A549 (cell line): ENCODE data around the gene NUP188. TPM values are rescaled to one million over a fixed set of nuclear protein-coding genes. Genes with fewer than 3 reads are reported as not detected.

ENCODE experiments used
- ATAC-seq, 2 experiments: fragments of 200-7000 bp in 1 of 2; fragments of >200 bp in 1 of 2; cut with Nextera tagmentation in 1 of 2; cut with Tn5 transposase in 1 of 2; 3 replicates each; pipeline versions ENCODE4 v1.8.0 to v1.9.1; 2018 to 2020; ENCODE audit warnings: mild to moderate bottlenecking in 1 of 2, moderate library complexity in 1 of 2
- CTCF ChIA-PET: fragments of 300-600 bp; sonication (Branson Sonifier 250); formaldehyde crosslinking; extraction: SDS; loops from one replicate; lab custom pipeline; 2021; ENCODE audit warnings: antibody characterized with exemption, inconsistent platforms; lab: Yijun Ruan, JAX
- POLR2A ChIA-PET: fragments of 350-600 bp; formaldehyde crosslinking; extraction: SDS; loops from one replicate; lab custom pipeline; 2021; ENCODE audit warnings: antibody characterized with exemption, inconsistent platforms; lab: Yijun Ruan, JAX
- DNase-seq, 2 experiments: peaks; one replicate each; pipeline versions ENCODE4 v3.0.0 to v3.0.0-alpha.2; 2011 to 2016; ENCODE audit warnings: low read depth in 1 of 2, low spot score in 1 of 2
- FAIRE-seq: peaks from 2 replicates; lab custom pipeline; 2011; peaks lifted over from hg19 to GRCh38; lab: Jason Lieb, UNC
- H3K27ac ChIP-seq, 2 experiments: fragments of >200 bp; sonication (Bioruptor Twin); formaldehyde crosslinking; 3 replicates each; pipeline ENCODE4 v1.5.1; 2016 to 2017
- H3K4me1 ChIP-seq: fragments of >200 bp; sonication (Bioruptor Twin); formaldehyde crosslinking; 3 replicates; pipeline ENCODE4 v1.6.1; 2016
- H3K4me2 ChIP-seq: fragments of >200 bp; sonication (Bioruptor Twin); formaldehyde crosslinking; 3 replicates; pipeline ENCODE4 v1.6.1; 2016
- H3K4me3 ChIP-seq: fragments of >200 bp; sonication (Bioruptor Twin); formaldehyde crosslinking; 3 replicates; pipeline ENCODE4 v1.5.1; 2016
- H3K9me3 ChIP-seq: fragments of >200 bp; sonication (Bioruptor Twin); formaldehyde crosslinking; 3 replicates; pipeline ENCODE4 v1.6.1; 2016
- BHLHE40 ChIP-seq: IDR thresholded peaks from 2 replicates; pipeline ENCODE4 v1.6.1; 2012; ENCODE audit warnings: low read depth, low read length, inconsistent platforms
- CHD2 ChIP-seq: fragments of 150-350 bp; IDR thresholded peaks from 2 replicates; pipeline ENCODE4 v1.6.1; 2014; ENCODE audit warnings: low read length; ENCODE audit not compliant: partially characterized antibody
- CHD4 ChIP-seq: fragments of 200-600 bp; sonication (generic); IDR thresholded peaks from 2 replicates; pipeline ENCODE4 v1.6.1; 2016; ENCODE audit warnings: antibody characterized with exemption, mild to moderate bottlenecking, borderline replicate concordance
- FOSB ChIP-seq: fragments of 250-450 bp; sonication (Bioruptor Pico); IDR thresholded peaks from 2 replicates; pipeline ENCODE4 v1.5.0; 2020; ENCODE audit warnings: mild to moderate bottlenecking, moderate library complexity
- HDAC2 ChIP-seq: fragments of 200-600 bp; sonication (generic); IDR thresholded peaks from 2 replicates; pipeline ENCODE4 v1.6.1; 2016
- HEYL ChIP-seq: fragments of 250-450 bp; sonication (Bioruptor Pico); IDR thresholded peaks from 2 replicates; pipeline ENCODE4 v1.8.0; 2021; ENCODE audit warnings: mild to moderate bottlenecking, moderate library complexity
- JUNB ChIP-seq: fragments of >200 bp; sonication (Bioruptor Twin); formaldehyde crosslinking; IDR thresholded peaks from 2 replicates; pipeline ENCODE4 v1.6.1; 2016
- MAFK ChIP-seq: fragments of 450-650 bp; IDR thresholded peaks from 2 replicates; pipeline ENCODE4 v1.6.1; 2014; ENCODE audit not compliant: partially characterized antibody
- MAZ ChIP-seq: fragments of 150-350 bp; IDR thresholded peaks from 2 replicates; pipeline ENCODE4 v1.6.1; 2014; ENCODE audit warnings: antibody characterized with exemption, low read depth, low read length, borderline replicate concordance
- MYC ChIP-seq: IDR thresholded peaks from 2 replicates; pipeline ENCODE4 v1.6.1; 2012; ENCODE audit warnings: mild to moderate bottlenecking, inconsistent platforms, low read length, improper control_type of control experiment, borderline replicate concordance
- NFE2L2 ChIP-seq: fragments of 150-350 bp; conservative IDR thresholded peaks from 2 replicates; pipeline ENCODE4 v1.6.1; 2014; ENCODE audit warnings: low read length
- NPAS2 ChIP-seq: fragments of 250-450 bp; sonication (Bioruptor Pico); IDR thresholded peaks from 2 replicates; pipeline ENCODE4 v1.8.0; 2022; ENCODE audit warnings: mild to moderate bottlenecking, moderate library complexity, borderline replicate concordance
- POLR2A ChIP-seq: IDR thresholded peaks from 2 replicates; pipeline ENCODE4 v1.6.1; 2012; ENCODE audit warnings: mild to moderate bottlenecking, low read length
- RARB ChIP-seq: fragments of 250-450 bp; sonication (Bioruptor Pico); IDR thresholded peaks from 2 replicates; pipeline ENCODE4 v1.8.0; 2021; ENCODE audit warnings: mild to moderate bottlenecking, moderate library complexity
- RFX5 ChIP-seq: fragments of 450-650 bp; IDR thresholded peaks from 2 replicates; pipeline ENCODE4 v1.7.1; 2014; ENCODE audit warnings: antibody characterized with exemption, mild to moderate bottlenecking, moderate library complexity
- RNF2 ChIP-seq: fragments of 200-600 bp; sonication (generic); IDR thresholded peaks from 2 replicates; pipeline ENCODE4 v1.6.1; 2016; ENCODE audit warnings: low read depth, mild to moderate bottlenecking, antibody characterized with exemption, moderate library complexity, borderline replicate concordance
- ZFP36 ChIP-seq: fragments of 450-650 bp; IDR thresholded peaks from 2 replicates; pipeline ENCODE4 v1.6.1; 2014; ENCODE audit warnings: borderline replicate concordance; ENCODE audit not compliant: partially characterized antibody
- ZNF302 ChIP-seq: fragments of 250-450 bp; sonication (Bioruptor Pico); IDR thresholded peaks from 2 replicates; pipeline ENCODE4 v1.9.0; 2021; ENCODE audit warnings: inconsistent platforms, mild to moderate bottlenecking, moderate library complexity
- WGBS: methylation state at CpG from one replicate; pipeline ENCODE4 v1.1.6; 2017; ENCODE audit errors: missing lambda C conversion rate; 5-methylcytosine and 5-hydroxymethylcytosine counted together
- polyA plus RNA-seq, 4 experiments: library from polyadenylated mRNA; depleted of rRNA in 3 of 4; stranded (reverse); fragments of >200 nt; fragmentation: RNase III in 1 of 4; extraction: RNeasy Plus Mini Kit Qiagen cat#74134 plus additional on column Dnase treatment in 1 of 4; gene quantifications; 2 replicates in 3 of 4; 3 replicates in 1 of 4; pipeline ENCODE4 v1.2.3, GENCODE V29; 2011 to 2017
- TF ChIP-seq, protein P1 (sequence below): fragments of >200 bp; sonication (Bioruptor Twin); formaldehyde crosslinking; IDR thresholded peaks from 2 replicates; pipeline ENCODE4 v1.6.1; 2016
- TF ChIP-seq, protein P2 (sequence below): fragments of >200 bp; sonication (Bioruptor Twin); formaldehyde crosslinking; IDR thresholded peaks from 3 replicates; pipeline ENCODE4 v1.5.1; 2016
- TF ChIP-seq, protein P3 (sequence below): fragments of 250-450 bp; sonication (Bioruptor Pico); IDR thresholded peaks from 2 replicates; pipeline ENCODE4 v1.5.0; 2021; ENCODE audit warnings: mild to moderate bottlenecking, moderate library complexity, borderline replicate concordance

Gene NUP188
- polyA plus RNA-seq, 2 of the 4 experiments (the other 2 are of a cell fraction) = 33.2 to 52.3 TPM

DNA sequence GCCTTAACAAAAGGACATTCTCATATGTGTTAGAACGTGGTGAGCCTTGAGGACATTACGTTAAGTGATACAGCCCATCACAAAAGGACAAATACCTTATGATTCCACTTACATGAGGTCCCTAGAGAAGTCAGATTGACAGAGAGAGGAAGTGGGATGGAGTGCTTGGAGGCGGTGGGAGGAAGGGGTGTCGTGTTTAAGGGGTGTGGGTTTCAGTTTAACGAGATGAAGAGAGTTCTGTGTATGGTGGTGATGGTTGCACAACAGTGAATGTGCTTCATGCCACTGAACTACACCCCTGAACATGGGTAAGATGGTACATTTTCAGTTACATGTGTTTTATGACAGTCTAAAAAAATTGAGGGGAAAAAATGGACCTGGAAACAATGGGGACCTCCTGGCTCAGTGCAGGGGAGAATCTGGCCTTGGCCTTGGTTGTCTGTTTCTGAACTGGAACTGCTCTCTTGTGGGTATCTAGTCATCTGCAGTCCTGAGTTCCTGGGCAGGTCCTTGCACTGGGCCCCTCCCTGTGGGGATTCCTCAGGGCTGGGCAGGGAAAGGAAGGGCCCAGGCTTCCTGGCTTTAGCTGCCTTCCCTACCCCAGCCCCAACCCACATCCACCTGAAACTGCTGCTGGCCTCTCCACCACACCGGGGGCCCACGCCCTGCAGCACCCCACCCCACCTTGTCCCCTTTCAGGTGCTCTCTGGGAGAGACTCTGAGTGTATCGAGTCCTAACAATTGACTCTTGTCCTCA lies 47.8 kb upstream of the NUP188 start:
- 74% methylated on average over 6 of the region's 8 CpGs for WGBS
- no peaks in the 10 kb centered on the region for H3K9me3 ChIP-seq
- no peak for DNase-seq
- peak overlapping the region; percentile 46 to 57; a peak in 4 of 6 replicates for H3K27ac ChIP-seq
- no peak overlapping the region for H3K4me3 ChIP-seq
- TF ChIP-seq HEYL (CRISPR knock-in tag) (no peak), MAZ (no peak), BHLHE40 (no peak), JUNB (no peak), NFE2L2 (no peak)
- TF ChIP-seq, protein P1, sequence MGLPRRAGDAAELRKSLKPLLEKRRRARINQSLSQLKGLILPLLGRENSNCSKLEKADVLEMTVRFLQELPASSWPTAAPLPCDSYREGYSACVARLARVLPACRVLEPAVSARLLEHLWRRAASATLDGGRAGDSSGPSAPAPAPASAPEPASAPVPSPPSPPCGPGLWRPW = no peak
- TF ChIP-seq, all 56 proteins: peak for 0
- no peak overlapping the region for H3K4me2 ChIP-seq
- ChIA-PET CTCF (interaction anchor here (0.8 to 3.3 kb wide), 2 partner anchors 13 to 28 kb away, joined by 3 to 22 read pairs; no protein-coding TSS in a partner anchor), POLR2A (no interaction called here)
- ATAC-seq (peak; percentile 53 to 58), FAIRE-seq (no peak)
- peaks cover 43% of the 10 kb centered on the region for H3K4me1 ChIP-seq

DNA sequence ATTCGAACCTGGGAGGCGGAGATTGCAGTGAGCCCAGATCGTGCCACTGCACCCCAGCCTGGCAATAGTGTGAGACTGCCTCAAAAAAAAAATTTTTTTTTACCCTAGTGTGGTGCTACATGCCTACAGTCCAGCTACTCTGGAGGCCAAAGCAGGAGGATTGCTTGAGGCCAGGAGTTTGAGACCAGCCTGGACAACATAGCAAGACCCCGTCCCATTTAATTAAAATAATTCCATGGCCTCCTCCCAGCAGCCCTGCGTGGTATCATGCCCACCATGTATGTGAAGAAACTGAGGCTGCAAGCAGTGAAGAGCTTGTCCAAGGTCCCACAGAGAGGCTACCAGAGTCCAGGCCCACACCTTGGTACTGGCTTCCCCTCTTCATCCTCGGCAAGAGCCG lies 46.1 kb upstream of the NUP188 start:
- DNase-seq = no peak

DNA sequence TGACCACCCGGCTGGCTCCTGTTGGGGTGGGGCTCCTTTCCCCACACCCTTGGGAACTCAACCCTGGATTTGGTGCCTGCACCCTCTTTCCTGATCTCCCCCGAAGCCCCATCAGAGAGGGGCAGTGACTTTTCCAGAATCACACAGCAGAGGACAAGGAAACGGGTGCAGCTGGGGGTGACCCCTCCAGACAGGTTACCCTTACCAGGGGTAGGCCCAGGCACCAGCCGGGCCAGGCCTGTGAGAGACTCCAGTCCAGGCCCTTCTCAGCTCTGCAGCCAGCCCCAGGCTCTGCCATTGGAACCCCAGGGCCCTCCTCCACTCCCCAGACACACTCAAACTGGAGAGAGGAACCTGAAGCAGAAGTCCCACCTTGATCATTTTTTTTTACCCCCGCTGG lies 45.7 kb upstream of the NUP188 start:
- peaks cover 47% of the 10 kb centered on the region for H3K4me1 ChIP-seq
- peak overlapping the region; percentile 57 to 63; a peak in 5 of 6 replicates for H3K27ac ChIP-seq
- ChIA-PET POLR2A (no interaction called here), CTCF (interaction anchor here (3.3 kb wide), 1 partner anchor 26 kb away, joined by 22 read pairs; no protein-coding TSS in a partner anchor)
- DNase-seq (no peak), FAIRE-seq (no peak), ATAC-seq (peak in 1 of 2 experiments; percentile 8; a peak in 2 of 6 replicates)
- H3K4me3 ChIP-seq = no peak overlapping the region
- TF ChIP-seq HDAC2 (no peak), MYC (no peak), BHLHE40 (no peak), MAFK (no peak), RFX5 (no peak), RNF2 (no peak), ZFP36 (no peak)
- TF ChIP-seq, protein P2, sequence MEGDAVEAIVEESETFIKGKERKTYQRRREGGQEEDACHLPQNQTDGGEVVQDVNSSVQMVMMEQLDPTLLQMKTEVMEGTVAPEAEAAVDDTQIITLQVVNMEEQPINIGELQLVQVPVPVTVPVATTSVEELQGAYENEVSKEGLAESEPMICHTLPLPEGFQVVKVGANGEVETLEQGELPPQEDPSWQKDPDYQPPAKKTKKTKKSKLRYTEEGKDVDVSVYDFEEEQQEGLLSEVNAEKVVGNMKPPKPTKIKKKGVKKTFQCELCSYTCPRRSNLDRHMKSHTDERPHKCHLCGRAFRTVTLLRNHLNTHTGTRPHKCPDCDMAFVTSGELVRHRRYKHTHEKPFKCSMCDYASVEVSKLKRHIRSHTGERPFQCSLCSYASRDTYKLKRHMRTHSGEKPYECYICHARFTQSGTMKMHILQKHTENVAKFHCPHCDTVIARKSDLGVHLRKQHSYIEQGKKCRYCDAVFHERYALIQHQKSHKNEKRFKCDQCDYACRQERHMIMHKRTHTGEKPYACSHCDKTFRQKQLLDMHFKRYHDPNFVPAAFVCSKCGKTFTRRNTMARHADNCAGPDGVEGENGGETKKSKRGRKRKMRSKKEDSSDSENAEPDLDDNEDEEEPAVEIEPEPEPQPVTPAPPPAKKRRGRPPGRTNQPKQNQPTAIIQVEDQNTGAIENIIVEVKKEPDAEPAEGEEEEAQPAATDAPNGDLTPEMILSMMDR = no peak
- TF ChIP-seq, protein P1 = no peak
- TF ChIP-seq, all 56 proteins: peak for 0
- WGBS = 83% methylated on average over 4 of the region's 5 CpGs
- Histone ChIP-seq H3K4me2 (no peak overlapping the region), H3K9me3 (no peaks in the 10 kb centered on the region)

More for the DNA sequence above, 46.1 kb upstream of the NUP188 start:
- H3K4me1 ChIP-seq = peaks cover 47% of the 10 kb centered on the region
- CTCF ChIA-PET = interaction anchor here (3.3 kb wide), 1 partner anchor 27 kb away, joined by 22 read pairs; no protein-coding TSS in a partner anchor
- H3K27ac ChIP-seq = peak overlapping the region; percentile 57 to 63; a peak in 2 of 6 replicates
- no peak for ATAC-seq
- TF ChIP-seq ZNF302 (CRISPR knock-in tag) = no peak
- TF ChIP-seq RARB (CRISPR knock-in tag) = no peak
- TF ChIP-seq NPAS2 (CRISPR knock-in tag) = no peak
- TF ChIP-seq CHD4 = no peak
- no peak for TF ChIP-seq FOSB (CRISPR knock-in tag)
- TF ChIP-seq ZFP36 = no peak
- TF ChIP-seq, protein P3, sequence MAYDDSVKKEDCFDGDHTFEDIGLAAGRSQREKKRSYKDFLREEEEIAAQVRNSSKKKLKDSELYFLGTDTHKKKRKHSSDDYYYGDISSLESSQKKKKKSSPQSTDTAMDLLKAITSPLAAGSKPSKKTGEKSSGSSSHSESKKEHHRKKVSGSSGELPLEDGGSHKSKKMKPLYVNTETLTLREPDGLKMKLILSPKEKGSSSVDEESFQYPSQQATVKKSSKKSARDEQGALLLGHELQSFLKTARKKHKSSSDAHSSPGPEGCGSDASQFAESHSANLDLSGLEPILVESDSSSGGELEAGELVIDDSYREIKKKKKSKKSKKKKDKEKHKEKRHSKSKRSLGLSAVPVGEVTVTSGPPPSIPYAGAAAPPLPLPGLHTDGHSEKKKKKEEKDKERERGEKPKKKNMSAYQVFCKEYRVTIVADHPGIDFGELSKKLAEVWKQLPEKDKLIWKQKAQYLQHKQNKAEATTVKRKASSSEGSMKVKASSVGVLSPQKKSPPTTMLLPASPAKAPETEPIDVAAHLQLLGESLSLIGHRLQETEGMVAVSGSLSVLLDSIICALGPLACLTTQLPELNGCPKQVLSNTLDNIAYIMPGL (CRISPR knock-in tag) = no peak
- no peak for TF ChIP-seq CHD2
- TF ChIP-seq POLR2A = no peak
- POLR2A ChIA-PET = no interaction called here
- no peak overlapping the region for H3K4me3 ChIP-seq
- WGBS = 89% methylated on average over 7 of the region's 7 CpGs
- FAIRE-seq = no peak
- no peaks in the 10 kb centered on the region for H3K9me3 ChIP-seq
- no peak overlapping the region for H3K4me2 ChIP-seq
